Measurements from ENCODE around the gene AATF. TPM values are rescaled to one million over a fixed set of nuclear protein-coding genes. Genes with fewer than 3 reads are reported as not detected.

Gene AATF
- total RNA-seq, 1 donor from 2014 or later, result 70.2 TPM

- DNase-seq (ENCODE audit: low read depth), result no peak
- no peak overlapping the region for H3K4me3 ChIP-seq (ENCODE audit: low read depth, low read length)
Measured at GRCh38 chr17:36911001-36911400, 37.8 kb upstream of the AATF start.

GRCh38 chr17:36913132-36913531 is 35.6 kb upstream of the AATF start:
- no peak for DNase-seq (ENCODE audit: low read depth)
- H3K4me3 ChIP-seq (ENCODE audit: low read depth, low read length), result no peak overlapping the region
- TF ChIP-seq, protein P1, sequence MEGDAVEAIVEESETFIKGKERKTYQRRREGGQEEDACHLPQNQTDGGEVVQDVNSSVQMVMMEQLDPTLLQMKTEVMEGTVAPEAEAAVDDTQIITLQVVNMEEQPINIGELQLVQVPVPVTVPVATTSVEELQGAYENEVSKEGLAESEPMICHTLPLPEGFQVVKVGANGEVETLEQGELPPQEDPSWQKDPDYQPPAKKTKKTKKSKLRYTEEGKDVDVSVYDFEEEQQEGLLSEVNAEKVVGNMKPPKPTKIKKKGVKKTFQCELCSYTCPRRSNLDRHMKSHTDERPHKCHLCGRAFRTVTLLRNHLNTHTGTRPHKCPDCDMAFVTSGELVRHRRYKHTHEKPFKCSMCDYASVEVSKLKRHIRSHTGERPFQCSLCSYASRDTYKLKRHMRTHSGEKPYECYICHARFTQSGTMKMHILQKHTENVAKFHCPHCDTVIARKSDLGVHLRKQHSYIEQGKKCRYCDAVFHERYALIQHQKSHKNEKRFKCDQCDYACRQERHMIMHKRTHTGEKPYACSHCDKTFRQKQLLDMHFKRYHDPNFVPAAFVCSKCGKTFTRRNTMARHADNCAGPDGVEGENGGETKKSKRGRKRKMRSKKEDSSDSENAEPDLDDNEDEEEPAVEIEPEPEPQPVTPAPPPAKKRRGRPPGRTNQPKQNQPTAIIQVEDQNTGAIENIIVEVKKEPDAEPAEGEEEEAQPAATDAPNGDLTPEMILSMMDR (conservative IDR thresholded peaks at IDR 0.05; ENCODE audit: low read depth, low read length), result no peak

More at GRCh38 chr17:36911001-36911400, 37.8 kb upstream of the AATF start:
- TF ChIP-seq, protein P1 (conservative IDR thresholded peaks at IDR 0.05; ENCODE audit: low read depth, low read length), result no peak

DNA sequence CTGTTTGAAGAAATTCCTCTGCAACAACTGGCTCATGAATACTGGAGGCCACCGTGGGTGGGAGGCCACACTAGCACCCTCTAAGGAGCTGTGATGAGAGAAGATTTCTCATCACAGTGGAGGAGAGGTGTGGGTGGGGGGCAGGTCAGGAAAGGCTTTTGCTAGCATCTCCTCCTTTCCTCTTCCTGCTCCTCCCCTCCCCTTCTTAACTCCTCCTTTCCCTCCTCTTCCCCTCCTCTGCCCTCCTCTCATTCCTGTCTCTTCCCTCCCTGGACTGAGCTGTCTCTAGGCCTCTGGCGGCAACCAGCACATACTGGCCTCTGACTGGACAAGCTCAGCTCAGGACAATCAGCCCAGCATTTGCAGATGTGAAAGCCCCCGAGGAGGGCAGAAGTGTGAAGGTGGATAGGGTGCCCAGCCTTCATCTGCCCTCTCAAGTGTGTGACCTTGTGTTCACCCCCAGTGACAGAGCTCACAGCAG is 30.5 kb upstream of the AATF start:
- no peak overlapping the region for H3K4me3 ChIP-seq (ENCODE audit: low read depth, low read length)
- no peak for DNase-seq (ENCODE audit: low read depth)
- TF ChIP-seq, protein P1 (conservative IDR thresholded peaks at IDR 0.05; ENCODE audit: low read depth, low read length), result no peak

DNA sequence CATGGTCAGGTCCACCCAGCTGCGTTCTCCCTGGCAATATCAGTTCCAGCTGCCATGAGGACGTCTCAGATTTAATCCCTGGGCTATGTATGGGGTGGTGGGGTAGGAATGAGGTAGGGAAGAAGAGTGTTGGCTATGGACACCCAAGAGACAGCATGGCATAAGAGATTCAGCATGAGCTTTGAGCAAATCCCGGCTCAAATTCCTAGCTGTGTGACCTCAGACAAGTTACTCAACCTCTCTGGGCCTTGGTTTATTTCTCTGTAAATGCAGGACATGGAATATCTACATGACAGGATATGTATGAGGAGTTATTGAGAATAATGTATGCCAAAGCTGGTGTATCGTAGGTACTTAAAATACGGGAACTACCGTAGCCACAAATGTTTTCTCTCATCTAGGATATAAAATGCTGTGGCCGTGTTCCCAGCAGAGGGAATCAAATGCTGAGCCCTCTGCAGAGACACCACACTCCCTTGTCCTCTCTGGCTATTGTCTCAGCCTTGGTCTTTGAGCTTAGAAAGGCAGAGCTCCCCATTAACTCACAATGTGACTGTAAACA is 29.3 kb upstream of the AATF start:
- TF ChIP-seq, protein P1 (conservative IDR thresholded peaks at IDR 0.05; ENCODE audit: low read depth, low read length), result no peak
- no peak for DNase-seq (ENCODE audit: low read depth)
- H3K4me3 ChIP-seq (ENCODE audit: low read depth, low read length), result no peak overlapping the region

DNA sequence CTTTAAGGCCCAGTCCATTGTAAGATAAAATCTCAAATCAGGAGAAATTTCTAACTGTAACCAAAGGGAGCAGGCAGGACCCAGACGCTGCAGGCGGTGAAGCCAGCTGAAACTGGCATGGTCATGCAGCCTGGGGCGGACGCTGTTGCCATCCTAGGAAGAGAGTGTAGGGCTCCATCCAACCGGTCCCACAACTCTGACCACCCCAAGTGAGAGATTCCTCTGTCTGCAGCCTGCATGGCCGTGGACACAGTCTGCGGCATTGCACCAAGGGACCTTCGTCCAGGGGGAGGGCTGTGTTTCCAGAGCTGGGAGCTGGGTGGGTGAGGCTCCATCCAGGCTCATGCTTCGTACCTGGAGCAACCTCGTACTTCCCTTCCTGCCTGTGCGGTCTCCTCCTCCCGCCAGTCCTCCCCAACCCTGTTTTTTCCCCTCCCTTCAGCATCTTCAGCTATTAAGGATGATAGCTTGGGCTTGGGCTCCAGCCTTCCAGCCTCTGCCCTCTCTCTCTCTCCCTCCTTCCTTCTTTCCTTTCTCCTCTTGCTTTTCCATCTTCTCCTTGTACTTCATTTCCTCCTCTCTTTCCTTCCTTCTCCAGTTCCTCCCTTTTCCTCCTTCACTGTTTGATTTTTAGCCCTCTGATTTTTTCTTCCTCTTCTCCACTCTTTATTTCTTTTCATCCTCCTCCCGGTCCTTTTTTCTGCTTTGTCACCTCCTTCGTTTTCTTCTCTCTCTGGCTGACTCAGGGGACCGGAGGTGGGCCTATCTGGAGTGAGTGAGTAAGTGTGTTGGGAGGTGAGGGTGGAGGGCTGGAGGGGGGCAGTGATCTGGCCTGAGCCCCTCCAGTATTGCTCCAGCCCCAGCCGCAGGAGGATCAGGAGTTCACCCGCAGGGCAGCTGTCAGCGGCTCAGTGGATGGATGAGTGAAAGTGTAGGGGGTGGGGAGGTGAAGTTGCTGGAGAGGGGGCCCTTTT is 28.4 kb upstream of the AATF start:
- no peak overlapping the region for H3K4me3 ChIP-seq (ENCODE audit: low read depth, low read length)
- TF ChIP-seq, protein P1 (conservative IDR thresholded peaks at IDR 0.05; ENCODE audit: low read depth, low read length), result no peak
- DNase-seq (ENCODE audit: low read depth), result no peak

DNA sequence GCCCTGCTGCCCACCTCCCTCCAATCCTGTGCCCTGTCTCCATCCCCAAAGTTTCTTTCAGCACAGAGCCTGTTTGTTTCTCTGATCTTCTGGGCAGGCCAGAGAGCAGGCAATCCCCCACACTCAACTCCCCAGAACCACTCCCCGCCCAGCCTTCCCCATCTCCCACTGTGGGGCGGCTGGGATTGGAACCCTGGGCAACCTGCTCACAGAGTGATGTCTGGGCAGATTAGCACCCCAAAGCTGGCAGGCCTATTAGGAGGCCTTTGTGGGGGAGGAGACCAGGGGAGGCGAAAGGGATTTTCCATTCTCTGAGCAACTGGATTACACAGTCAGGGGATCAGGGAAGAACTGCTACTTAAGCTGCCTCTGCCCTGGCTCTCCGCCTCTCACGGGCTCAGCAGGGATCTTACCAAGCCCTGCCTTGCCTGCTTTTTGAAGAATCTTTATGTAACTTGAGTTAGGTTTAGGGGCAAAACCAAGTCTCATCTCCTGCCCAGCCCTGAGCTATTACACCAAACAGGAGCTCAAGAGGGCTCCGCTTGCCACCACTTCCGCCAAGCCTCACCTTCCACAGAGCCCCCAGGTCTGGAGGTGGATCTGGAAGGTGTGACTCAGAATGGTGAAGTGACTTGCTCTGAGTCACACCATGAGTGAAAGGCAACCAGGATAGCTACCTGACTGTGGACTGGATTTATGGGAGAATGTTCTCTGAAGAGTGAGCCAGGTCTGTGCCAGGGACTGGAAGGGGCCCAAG is 27.5 kb upstream of the AATF start:
- peak; percentile 80 for DNase-seq (ENCODE audit: low read depth)
- peak overlapping the region; percentile 17 for H3K4me3 ChIP-seq (ENCODE audit: low read depth, low read length)
- TF ChIP-seq, protein P1 (conservative IDR thresholded peaks at IDR 0.05; ENCODE audit: low read depth, low read length), result no peak

Data from epithelial cell of proximal tubule (primary cell).